K562 (cell line): ENCODE measurements around the gene MFSD6. TPM values are rescaled to one million over a fixed set of nuclear protein-coding genes. Genes with fewer than 3 reads are reported as not detected.
A peak's percentile ranks its signal among the peaks of the same experiment; 100 is the strongest.

Experiments
- BRF2 ChIP-seq: IDR thresholded peaks from 3 replicates; pipeline ENCODE4 v1.6.1; 2011; ENCODE audit warnings: borderline replicate concordance, mild to moderate bottlenecking; ENCODE audit not compliant: insufficient read length, insufficient read depth
- CHD7 ChIP-seq: fragments of 200-600 bp; sonication (generic); IDR thresholded peaks from one replicate; pipeline ENCODE4 v1.6.1; 2012; ENCODE audit warnings: mild to moderate bottlenecking, low read depth, low read length, inconsistent platforms
- FOXK2 ChIP-seq, 2 experiments: fragments of 450-650 bp; IDR thresholded peaks in 1 of 2; conservative IDR thresholded peaks in 1 of 2; 2 replicates each; pipeline ENCODE4 v1.6.1; 2016; ENCODE audit warnings: low read depth in 2 of 2, mild to moderate bottlenecking in 1 of 2
- KLF10 ChIP-seq: fragments of 250-450 bp; sonication (Bioruptor Pico); IDR thresholded peaks from 2 replicates; pipeline ENCODE4 v1.6.1; 2021; ENCODE audit warnings: matching md5 sums
- PHF21A ChIP-seq: fragments of 450-650 bp; IDR thresholded peaks from 2 replicates; pipeline ENCODE4 v1.6.1; 2017; ENCODE audit warnings: low read depth, borderline replicate concordance
- SAP30 ChIP-seq: fragments of 200-600 bp; sonication (generic); IDR thresholded peaks from 2 replicates; pipeline ENCODE4 v1.6.1; 2012; ENCODE audit warnings: borderline replicate concordance, low read depth, mild to moderate bottlenecking, moderate library complexity, low read length, control low read depth, inconsistent platforms; ENCODE audit not compliant: insufficient read depth, poor library complexity, severe bottlenecking
- SMC3 ChIP-seq: conservative IDR thresholded peaks from 2 replicates; pipeline ENCODE4 v1.6.1; 2011; ENCODE audit warnings: low read depth, low read length, improper control_type of control experiment; ENCODE audit not compliant: insufficient read depth
- ZZZ3 ChIP-seq: fragments of 450-650 bp; IDR thresholded peaks from 2 replicates; pipeline ENCODE4 v1.6.1; 2016; ENCODE audit warnings: antibody characterized with exemption, mild to moderate bottlenecking, moderate library complexity
- polyA plus RNA-seq, 8 experiments: library from polyadenylated mRNA; depleted of rRNA in 4 of 8; stranded (reverse) in 5 of 8; unstranded in 3 of 8; fragments of >200 nt; fragmentation: Nextera tagmentation in 2 of 8; fragmentation: Illumina TruSeq in 1 of 8; extraction: Ambion mirVana in 2 of 8; extraction: Trizol in 1 of 8; gene quantifications; 2 replicates each; pipeline versions ENCODE4 v1.2.1 to v1.2.3, GENCODE V29; 2011 to 2014; ENCODE audit warnings: inconsistent platforms in 1 of 8, missing spikeins in 1 of 8
- total RNA-seq, 7 experiments: library from RNA; depleted of rRNA in 6 of 7; stranded (reverse); fragments of >200 nt in 6 of 7; fragmentation: Illumina TruSeq in 2 of 7; extraction: Trizol in 2 of 7; gene quantifications; 2 replicates each; pipeline versions ENCODE4 v1.2.1 to v1.2.3, GENCODE V29; 2011 to 2021; ENCODE audit warnings: low replicate concordance in 1 of 7
- TF ChIP-seq, protein P1 (sequence below): fragments of 450-650 bp; formaldehyde crosslinking; conservative IDR thresholded peaks from 2 replicates; pipeline ENCODE4 v1.4.0; 2022; ENCODE audit warnings: mild to moderate bottlenecking, missing genetic modification characterization
- TF ChIP-seq, protein P2 (sequence below): fragments of 250-450 bp; sonication (Bioruptor Pico); IDR thresholded peaks from 2 replicates; pipeline ENCODE4 v1.5.1; 2021; ENCODE audit warnings: mild to moderate bottlenecking

Gene MFSD6
- total and polyA plus RNA-seq, 9 of the 15 experiments (the other 6 are each of a cell fraction or from before 2014, with no cell fraction given): 1.1 to 7.9 (median 4.4) TPM

DNA sequence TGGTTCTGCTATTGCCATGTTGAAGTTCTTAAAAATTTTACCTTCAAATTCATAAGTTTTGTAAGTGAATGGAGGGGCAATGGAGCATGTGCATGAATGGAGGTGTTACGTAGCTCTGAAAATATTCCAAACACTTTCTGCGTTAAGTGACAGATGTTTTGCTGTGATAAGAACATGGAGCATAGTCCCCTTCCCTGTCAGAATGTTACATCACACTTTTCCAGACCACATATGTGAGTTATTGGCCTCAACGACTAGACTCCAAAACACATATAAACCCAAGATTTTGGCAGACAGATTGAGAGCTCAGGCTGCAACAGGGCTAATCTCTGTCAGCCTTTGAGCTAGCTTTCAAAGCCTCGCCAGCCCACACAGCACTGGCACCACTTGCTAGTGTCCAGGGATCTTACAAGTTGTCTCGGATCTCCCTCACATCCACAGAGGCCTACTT lies 27.2 kb upstream of the MFSD6 start (continued):
- no peak for TF ChIP-seq CHD7
- TF ChIP-seq, protein P1, sequence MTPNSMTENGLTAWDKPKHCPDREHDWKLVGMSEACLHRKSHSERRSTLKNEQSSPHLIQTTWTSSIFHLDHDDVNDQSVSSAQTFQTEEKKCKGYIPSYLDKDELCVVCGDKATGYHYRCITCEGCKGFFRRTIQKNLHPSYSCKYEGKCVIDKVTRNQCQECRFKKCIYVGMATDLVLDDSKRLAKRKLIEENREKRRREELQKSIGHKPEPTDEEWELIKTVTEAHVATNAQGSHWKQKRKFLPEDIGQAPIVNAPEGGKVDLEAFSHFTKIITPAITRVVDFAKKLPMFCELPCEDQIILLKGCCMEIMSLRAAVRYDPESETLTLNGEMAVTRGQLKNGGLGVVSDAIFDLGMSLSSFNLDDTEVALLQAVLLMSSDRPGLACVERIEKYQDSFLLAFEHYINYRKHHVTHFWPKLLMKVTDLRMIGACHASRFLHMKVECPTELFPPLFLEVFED (CRISPR knock-in tag): no peak
- no peak for TF ChIP-seq BRF2
- TF ChIP-seq PHF21A: no peak
- TF ChIP-seq ZZZ3: no peak
- TF ChIP-seq, protein P2, sequence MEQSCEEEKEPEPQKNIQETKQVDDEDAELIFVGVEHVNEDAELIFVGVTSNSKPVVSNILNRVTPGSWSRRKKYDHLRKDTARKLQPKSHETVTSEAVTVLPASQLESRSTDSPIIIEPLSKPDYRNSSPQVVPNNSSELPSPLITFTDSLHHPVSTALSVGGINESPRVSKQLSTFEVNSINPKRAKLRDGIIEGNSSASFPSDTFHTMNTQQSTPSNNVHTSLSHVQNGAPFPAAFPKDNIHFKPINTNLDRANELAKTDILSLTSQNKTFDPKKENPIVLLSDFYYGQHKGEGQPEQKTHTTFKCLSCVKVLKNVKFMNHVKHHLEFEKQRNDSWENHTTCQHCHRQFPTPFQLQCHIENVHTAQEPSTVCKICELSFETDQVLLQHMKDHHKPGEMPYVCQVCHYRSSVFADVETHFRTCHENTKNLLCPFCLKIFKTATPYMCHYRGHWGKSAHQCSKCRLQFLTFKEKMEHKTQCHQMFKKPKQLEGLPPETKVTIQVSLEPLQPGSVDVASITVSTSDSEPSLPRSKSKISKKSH (CRISPR knock-in tag): no peak
- TF ChIP-seq SAP30: no peak
- TF ChIP-seq KLF10 (CRISPR knock-in tag): no peak
- TF ChIP-seq FOXK2 (conservative IDR thresholded peaks at IDR 0.05 in 1 of 2, IDR thresholded peaks at IDR 0.05 in 1 of 2; ENCODE audit: low read depth in 2 of 2): 0 out of 4 replicates have a peak, but pooled peaks of 1 of the 2 experiments have one; percentile 55
- TF ChIP-seq SMC3: no peak
